GM21423 (cell line): Measurements from ENCODE around the gene COL6A2.
"Not testable (repeated sequence)": the region's sequence is repeated elsewhere in the genome, so short reads cannot be mapped to it uniquely, and the experiment has no call there.

ENCODE experiments used
- ATAC-seq: cut with Tn5 transposase; IDR thresholded peaks from one replicate; pipeline ENCODE4 v1.9.1; 2021; ENCODE audit warnings: mild to moderate bottlenecking, moderate library complexity; ENCODE audit not compliant: unreplicated experiment

COL6A2 gene

GRCh38 chr21:46097336-46098293, at the start of gene COL6A2:
Gene COL6A2 (plus strand): TSS chr21:46098112.
- ATAC-seq: no peak

- ATAC-seq: no peak
Measured at GRCh38 chr21:46048926-46049889, 48.7 kb upstream of the COL6A2 start.

DNA sequence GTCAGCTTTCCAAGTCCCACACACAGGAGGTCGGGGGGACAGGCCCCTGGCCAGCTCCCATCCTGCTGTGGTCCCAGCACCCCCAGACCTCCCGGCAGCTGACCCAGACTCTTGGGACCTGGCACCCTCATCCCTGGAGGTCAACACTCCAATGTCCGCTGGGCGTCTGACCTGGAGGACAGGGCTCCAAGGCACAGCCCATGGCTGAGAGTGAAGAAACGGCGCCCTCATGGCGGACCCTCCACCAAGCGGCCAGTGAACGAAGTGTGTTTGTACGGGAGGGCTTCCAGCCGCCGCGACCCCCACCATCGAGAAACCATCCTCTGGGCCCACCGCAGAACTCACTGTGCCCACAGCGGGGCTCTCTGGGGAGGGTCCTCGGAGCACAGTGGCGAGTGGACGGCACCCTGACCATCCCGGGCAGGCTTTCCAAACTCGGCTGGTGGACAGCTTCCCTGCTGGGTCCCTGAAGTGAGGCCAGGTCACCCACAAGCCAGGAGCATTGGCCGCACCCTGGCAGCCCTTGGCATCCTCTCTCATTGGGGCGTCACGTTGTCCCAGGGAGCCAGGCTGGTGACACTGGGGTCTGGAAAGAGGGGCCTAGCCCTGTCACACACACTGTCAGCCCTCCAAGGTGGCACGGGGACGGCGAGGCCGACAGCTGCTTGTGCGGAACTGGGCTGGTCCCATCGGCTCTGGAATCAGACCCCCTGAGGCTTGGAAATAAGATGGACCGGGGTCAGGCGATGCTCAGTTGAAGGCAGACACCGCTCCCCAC, 47.8 kb upstream of the COL6A2 start:
- no peak for ATAC-seq

DNA sequence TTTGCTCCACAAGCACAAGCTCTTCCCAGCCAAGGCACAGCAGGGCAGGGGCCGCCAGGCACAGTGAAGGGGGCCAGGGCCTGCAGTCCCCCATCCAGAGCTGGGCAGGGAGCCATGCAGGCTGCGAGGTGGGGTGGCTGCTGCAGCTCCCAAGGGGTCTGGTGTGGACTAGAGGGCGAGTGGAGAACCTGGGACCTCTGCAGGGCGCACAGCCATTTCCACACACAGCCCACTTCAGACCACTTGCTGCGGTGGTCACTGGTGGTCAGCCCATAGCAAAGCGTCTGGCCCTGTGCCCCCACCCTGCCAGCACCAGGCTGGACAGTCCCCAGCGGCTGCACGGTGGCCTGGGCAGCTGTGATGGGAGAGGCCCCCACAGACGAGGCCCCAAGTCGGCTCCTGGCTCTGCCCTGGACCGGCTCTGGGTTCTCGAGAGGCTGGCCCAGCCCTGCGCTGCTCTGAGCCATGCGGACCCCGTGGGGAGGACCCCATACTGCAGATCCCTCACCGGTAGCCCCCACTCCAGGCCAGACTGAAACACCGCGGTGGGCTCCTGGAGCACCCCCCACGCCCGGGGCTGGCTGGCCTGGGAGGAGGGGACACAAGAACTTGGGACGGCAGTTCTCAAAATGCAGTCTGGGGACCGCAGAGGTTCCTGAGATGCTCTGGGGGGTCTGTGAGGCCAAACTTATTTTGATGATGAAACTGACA, 47.1 kb upstream of the COL6A2 start:
- no peak for ATAC-seq

DNA sequence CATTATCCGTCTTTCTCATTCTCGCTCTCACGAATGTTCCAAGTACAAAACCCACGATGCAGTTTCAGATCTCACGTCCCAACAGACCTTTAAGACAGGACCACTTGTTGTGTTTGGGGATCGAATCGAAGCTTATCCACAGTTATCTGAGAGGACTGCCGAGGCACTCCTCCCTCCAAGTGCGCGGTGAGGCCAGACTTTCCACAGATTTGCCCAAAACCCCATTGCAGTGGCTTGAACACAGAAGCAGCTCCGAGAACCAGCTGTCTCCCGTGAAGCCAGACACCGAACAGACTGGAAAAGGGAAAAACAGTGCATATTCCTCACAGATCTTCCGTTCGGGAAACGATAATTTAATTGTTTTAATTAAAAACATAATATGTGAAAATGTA, 46.5 kb upstream of the COL6A2 start:
- no peak for ATAC-seq

DNA sequence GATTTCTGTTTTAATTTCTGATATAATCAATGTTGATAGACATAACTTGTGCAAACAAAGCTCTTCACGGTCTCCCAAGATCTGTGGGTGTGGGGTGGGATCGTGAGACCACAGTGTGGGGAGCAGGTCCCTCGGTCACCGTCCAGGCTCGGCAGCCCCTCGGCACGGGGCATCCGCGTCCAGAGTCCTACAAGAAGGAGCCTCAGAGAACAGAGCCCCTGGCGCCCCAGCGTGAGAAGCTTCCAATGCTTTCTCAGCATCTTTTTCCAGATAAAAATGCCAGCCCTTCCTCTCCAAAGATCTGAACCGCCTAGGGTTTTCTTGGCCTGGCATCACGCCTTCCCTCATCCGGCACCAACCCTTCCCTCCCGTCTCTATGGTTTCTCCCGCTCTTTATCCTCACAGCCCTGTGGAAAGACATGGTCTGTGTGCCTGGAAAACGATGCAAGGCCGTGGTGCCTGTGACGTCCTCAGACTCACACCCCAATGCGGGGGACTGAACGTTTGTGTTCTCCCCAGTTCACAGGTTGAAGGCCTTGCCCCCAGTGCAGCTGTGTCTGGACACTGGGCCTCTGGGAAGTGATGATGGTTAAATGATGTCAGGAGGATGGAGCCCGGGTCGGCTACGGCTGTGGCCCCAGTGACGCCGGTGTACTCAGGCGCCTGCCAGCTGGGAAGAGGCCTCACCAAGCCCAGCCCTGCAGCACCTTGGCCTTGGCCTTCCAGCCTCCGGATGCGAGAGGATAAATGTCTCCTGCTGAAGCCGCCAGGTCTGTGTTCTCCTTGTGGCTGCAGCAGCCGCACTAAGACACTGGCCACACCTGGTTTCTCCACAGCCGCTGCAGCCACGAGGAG, 45.9 kb upstream of the COL6A2 start:
- no peak for ATAC-seq

GRCh38 chr21:46052703-46053651, 44.9 kb upstream of the COL6A2 start:
- no peak for ATAC-seq

DNA sequence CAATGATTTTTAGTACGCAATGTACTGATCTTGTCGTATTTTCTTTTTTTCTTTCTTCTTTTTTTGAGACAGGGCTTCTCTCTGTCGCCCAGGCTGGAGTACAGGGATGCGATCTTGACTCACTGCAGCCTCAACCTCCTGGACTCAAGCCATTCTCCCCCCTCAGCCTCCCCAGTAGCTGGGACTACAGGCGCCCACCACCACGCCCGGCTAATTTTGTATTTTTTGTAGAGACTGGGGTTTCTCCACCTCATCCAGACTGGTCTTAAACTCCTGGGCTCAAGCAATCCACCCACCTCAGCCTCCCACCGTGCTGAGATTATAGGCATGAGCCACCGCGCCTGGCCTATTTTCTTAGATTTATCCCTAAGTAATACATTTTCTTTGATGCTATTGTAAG, 43.9 kb upstream of the COL6A2 start:
- ATAC-seq: no peak

DNA sequence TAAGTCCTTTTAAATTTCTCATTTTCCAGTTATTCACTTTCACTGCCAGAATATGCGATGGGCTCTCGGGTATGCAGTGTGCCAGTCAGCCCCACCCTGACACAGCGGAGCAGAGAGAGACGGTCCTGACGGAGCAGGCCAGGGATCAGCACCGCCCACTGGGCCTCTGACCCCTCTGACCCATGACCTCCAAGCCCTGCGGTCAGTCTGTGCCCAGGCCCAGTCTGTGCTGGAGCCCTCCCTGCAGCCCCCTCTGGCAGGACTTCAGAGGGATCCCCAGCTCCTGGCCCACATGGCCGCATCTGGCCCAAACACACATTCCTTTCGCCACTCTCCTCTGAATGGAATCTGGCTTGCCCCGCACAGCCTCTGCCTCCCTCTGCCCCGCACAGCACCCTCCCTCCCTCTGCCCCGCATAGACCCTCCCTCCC, 43.4 kb upstream of the COL6A2 start:
- no peak for ATAC-seq

- no peak for ATAC-seq
Measured at GRCh38 chr21:46055863-46056281, 42.0 kb upstream of the COL6A2 start.

DNA sequence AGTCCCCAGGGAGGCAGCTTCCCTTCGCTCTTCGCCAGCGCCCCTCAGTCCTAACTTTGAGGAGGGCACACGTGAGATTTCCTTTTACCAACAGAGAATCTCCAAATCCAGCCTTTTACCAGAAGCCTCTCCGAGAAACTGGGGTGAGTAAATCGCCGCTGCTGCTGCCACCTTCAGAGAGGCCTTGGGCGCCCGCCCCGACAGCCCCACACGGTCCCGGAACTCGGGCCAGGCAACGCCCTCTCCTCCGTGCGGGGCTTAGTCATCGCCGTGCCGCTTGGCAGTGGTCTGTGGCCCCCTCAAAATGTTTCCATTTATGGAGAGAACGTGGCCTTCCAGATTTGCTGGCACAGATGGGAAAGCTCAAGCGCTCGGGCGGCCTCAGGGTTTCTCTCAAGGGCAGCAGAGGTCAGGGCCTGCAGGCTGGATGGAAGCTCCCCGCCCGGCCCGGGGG, 41.4 kb upstream of the COL6A2 start:
- no peak for ATAC-seq

DNA sequence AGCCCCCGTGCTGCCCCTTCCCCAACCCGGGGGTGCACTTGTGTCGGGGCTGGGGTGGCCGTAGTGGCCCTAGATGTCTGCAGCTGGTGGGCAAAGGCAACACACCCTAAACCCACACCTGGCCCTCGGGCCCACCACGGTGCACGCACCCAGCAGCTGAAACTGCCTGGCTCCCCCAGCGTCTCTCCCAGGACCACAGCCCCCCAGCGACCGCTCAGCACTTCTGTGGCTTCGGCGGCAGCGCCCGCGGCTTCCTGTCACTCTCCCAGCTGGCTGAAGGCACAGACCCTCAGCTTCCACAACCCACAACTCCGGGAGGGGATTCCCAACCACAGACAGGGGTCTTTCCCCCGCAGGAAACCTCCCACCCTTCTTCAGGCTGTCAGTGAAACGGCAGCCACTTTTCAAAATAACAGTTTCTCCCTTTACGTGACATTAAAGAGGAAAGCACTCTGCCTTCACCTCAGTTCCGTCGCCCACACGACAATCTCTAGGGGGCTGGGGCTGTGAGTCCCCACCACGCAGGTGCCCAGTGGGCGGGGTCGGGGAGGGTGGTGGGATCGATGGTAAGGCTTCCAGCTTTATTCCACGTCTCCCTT, 40.7 kb upstream of the COL6A2 start:
- no peak for ATAC-seq

- no peak for ATAC-seq
Measured at GRCh38 chr21:46057710-46058241, 40.1 kb upstream of the COL6A2 start.

DNA sequence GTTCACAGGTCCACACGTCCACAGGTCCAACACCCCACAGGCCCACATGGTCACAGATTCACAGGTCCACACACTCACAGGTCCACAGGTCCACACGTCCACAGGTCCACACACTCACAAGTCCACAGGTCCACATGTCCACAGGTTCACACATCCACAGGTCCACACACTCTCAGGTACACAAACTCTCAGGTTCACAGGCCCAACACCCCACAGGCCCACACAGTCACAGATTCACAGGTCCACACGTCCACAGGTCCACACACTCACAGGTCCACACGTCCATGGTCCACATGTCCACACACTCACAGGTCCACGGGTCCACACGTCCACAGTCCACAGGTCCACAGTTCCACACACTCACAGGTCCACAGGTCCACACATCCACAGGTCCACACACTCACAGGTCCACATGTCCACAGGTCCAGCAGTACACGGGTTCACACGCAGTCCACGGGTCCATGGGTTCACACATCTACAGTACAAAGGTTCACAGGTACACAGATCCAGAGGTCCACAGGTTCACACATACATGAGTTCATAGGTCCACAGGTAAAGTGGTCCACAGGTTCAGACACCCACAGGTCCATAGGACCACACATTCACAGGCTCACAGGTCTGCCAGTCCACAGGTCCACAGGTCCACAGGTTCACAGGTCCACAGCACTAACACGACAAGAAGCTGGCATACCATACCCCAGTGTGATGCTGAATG, 39.3 kb upstream of the COL6A2 start:
- ATAC-seq: no peak

DNA sequence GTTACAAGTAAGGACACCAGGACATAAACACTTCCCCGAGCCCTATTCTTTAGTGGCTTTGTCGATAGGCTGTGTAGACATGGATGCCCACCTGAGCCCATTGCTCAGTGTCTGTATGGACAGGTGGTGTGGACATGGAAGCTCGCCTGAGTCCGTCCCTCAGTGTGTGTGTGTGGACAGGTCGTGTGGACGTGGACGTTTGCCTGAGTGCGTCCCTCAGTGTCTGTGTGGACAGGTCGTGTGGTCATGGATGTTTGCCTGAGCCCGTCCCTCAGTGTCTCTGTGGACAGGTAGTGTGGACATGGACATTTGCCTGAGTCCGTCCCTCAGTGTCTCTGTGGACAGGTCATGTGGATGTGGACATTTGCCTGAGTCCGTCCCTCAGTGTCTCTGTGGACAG, 38.7 kb upstream of the COL6A2 start:
- ATAC-seq: no peak

DNA sequence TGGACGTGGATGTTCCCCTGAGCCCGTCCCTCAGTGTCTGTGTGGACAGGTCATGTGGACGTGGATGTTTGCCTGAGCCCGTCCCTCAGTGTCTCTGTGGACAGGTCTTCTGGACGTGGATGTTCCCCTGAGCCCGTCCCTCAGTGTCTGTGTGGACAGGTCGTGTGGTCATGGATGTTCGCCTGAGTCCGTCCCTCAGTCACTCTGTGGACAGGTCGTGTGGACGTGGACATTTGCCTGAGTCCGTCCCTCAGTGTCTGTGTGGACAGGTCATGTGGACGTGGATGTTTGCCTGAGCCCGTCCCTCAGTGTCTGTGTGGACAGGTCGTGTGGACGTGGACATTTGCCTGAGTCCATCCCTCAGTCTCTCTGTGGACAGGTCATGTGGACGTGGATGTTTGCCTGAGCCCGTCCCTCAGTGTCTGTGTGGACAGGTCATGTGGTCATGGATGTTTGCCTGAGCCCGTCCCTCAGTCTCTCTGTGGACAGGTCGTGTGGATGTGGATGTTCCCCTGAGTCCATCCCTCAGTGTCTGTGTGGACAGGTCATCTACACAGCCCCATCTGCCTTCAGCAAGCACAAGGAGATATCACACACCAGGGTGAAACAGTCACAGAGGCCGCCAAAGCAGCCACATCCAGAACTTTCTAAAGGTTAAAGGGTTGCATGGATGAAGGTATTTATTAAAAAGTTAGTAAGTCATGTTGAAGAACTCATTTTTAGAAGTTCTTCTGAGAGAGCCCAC, 38.0 kb upstream of the COL6A2 start:
- not testable (repeated sequence) for ATAC-seq
